Mucosa of descending colon (tissue), 3 donors: Measurements from ENCODE around the gene SUGP1. TPM values are rescaled to one million over a fixed set of nuclear protein-coding genes. Genes with fewer than 3 reads are reported as not detected.

Source experiments
- ATAC-seq: fragments of 200-7000 bp; cut with Tn5 transposase; one replicate; pipeline ENCODE4 v1.9.1; 2020; ENCODE audit warnings: mild to moderate bottlenecking, moderate library complexity
- DNase-seq, 3 donors: peaks; one replicate each; pipeline ENCODE4 v3.0.0-alpha.2; 2020
- H3K36me3 ChIP-seq: fragments of 200-600 bp; one replicate; pipeline ENCODE4 v1.8.0; 2021; ENCODE audit warnings: low read depth, mild to moderate bottlenecking
- H3K4me1 ChIP-seq: fragments of 200-600 bp; one replicate; pipeline ENCODE4 v1.8.0; 2021; ENCODE audit warnings: low read depth, mild to moderate bottlenecking
- H3K4me3 ChIP-seq: fragments of 200-600 bp; one replicate; pipeline ENCODE4 v1.8.0; 2021; ENCODE audit warnings: mild to moderate bottlenecking
- H3K9me3 ChIP-seq: fragments of 200-600 bp; one replicate; pipeline ENCODE4 v1.8.0; 2021; ENCODE audit warnings: mild to moderate bottlenecking
- intact Hi-C, 2 donors: fragments of 100-400 bp; cut with DNase I in 1 of 2; cut with micrococcal nuclease in 1 of 2; formaldehyde crosslinking; loops; one replicate each; pipeline versions ENCODE4 v1.11.0 to v1.11.1; 2022; cut with DNase I, micrococcal nuclease
- total RNA-seq, 3 donors: library from RNA; stranded (reverse); fragmentation: NEBNext Ultra II Directional in 2 of 3; extraction: Animal tissue kit (Norgen Biotek cat#: 25700) in 2 of 3; gene quantifications; one replicate each; pipeline versions ENCODE4 v1.2.1 to v1.2.4, GENCODE V29; 2021 to 2023
- TF ChIP-seq, protein P1 (sequence below): fragments of 200-600 bp; IDR thresholded peaks from one replicate; pipeline ENCODE4 v1.8.0; 2022; ENCODE audit warnings: antibody characterized with exemption, mild to moderate bottlenecking
- donor health status: DM: no; HTN: no; CAD: no; lungs with moderate emphysema.
- donor health status: DM: no; HTN: no; CAD: no.
- donor health status: DM: no; HTN: yes; CAD: no.

Gene SUGP1
- total RNA-seq, 3 donors from 2014 or later, result 41.0 to 46.7 (median 45.9) TPM

DNA sequence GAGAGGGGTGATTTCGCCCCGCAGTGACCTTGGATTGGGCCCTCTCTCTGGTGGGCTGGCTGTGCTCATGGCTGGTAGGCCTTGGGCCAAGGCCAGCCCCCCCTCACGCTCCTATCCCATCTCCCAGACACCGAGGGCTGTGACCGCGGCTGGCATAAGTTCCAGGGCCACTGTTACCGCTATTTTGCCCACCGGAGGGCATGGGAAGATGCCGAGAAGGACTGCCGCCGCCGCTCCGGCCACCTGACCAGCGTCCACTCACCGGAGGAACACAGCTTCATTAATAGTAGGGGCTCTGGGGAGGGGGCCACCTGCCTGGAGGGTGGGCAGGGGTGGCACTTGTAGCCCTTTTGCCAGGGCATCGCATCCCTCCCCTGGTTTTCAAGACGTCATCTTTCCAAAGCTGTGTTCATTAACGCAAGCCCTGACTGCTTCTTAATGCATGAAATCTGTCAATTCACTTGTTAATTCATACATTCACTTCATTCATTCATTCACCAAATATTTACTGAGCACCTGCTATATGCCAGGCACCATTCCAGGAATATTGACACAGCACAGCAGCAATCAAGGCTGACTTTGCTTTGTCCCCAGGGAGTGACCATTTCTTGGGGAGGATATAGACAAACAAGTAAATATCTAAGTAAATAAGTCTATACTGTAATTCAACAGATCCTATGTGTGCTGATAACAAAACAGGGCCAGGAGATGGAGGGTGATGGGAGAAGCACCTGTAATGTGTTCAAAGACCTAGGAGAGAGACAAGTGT lies 82.0 kb downstream of the SUGP1 start:
- Histone ChIP-seq H3K36me3 (no peaks in the 10 kb centered on the region), H3K4me1 (no peaks in the 10 kb centered on the region), H3K4me3 (no peak overlapping the region), H3K9me3 (peaks cover 27% of the 10 kb centered on the region)
- DNase-seq (no peak), ATAC-seq (no peak)
- intact Hi-C loops, result no loop called here
- TF ChIP-seq, protein P1, sequence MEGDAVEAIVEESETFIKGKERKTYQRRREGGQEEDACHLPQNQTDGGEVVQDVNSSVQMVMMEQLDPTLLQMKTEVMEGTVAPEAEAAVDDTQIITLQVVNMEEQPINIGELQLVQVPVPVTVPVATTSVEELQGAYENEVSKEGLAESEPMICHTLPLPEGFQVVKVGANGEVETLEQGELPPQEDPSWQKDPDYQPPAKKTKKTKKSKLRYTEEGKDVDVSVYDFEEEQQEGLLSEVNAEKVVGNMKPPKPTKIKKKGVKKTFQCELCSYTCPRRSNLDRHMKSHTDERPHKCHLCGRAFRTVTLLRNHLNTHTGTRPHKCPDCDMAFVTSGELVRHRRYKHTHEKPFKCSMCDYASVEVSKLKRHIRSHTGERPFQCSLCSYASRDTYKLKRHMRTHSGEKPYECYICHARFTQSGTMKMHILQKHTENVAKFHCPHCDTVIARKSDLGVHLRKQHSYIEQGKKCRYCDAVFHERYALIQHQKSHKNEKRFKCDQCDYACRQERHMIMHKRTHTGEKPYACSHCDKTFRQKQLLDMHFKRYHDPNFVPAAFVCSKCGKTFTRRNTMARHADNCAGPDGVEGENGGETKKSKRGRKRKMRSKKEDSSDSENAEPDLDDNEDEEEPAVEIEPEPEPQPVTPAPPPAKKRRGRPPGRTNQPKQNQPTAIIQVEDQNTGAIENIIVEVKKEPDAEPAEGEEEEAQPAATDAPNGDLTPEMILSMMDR, result no peak

DNA sequence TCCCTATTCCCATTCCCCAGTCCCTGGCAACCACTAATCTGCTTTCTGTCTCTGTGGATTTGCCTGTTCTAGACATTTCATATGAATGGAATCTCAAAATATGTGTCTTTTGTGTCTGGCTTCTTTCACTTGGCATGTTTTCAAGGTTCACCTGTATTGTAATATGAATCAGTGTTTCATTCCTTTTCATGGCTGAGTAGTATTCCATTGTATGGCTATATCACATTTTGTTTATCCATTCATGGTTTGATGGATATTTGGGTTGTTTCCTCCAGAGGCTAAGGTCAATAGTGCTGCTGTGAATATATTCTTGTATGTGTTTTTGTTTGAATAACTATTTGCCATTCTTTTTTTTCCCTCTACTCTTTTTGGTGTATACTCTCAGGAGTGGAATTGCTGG lies 84.1 kb downstream of the SUGP1 start:
- TF ChIP-seq, protein P1, result no peak
- Histone ChIP-seq H3K4me3 (no peak overlapping the region), H3K36me3 (no peaks in the 10 kb centered on the region), H3K9me3 (peaks cover 27% of the 10 kb centered on the region), H3K4me1 (no peaks in the 10 kb centered on the region)
- intact Hi-C loops, result no loop called here
- ATAC-seq, result no peak
- no peak for DNase-seq

DNA sequence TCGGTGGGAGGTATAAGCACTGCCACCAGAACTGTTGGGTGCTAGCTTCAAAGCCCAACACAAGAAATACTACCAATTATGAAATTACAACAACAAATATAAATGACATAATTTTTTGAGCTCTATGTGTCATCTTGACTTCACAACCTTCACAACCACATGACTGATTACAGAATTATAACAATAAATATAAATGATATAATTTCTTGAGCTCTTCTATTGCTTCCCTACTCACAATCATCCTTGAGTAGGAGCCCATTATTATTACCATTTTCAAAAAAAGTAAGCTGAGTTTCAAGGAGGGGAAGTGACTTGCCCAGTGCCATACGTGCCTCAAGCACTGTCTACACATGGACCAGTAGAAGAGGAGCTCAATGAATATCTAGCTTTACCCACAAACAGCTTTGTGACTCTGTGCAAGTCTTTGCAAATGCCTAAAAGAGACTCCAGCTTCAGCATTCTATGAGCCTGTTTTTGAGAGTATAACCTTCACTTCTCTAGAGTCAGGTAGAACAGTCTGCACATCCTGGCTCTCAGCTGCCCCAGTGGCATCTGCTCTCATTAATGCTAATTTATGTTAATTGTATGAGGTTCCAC lies 86.0 kb downstream of the SUGP1 start:
- TF ChIP-seq, protein P1, result no peak
- Histone ChIP-seq H3K4me1 (no peaks in the 10 kb centered on the region), H3K4me3 (no peak overlapping the region), H3K36me3 (no peaks in the 10 kb centered on the region), H3K9me3 (peaks cover 27% of the 10 kb centered on the region)
- intact Hi-C loops, result no loop called here
- ATAC-seq (no peak), DNase-seq (no peak)

DNA sequence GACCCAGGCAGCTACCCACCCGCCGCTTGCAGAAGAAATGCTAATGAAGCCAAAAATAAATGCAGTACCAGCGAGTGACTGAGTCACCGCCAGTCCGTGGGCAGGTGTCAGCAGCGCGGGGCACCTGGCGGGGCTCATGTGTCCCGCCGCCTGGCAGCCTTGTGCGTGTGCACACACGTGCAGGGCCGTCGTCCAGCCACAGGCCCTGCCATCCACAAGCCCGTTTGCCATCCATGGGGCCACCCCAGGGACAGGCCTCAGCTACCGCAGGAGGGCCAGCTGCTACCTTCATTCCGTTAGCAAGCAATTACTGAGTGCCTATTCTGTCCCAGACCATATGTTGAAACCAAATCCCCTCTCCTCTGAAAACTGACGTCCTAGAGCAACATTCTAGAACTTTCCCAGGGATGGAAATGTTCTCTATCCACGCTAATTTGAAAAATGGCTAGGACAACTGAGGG lies 88.0 kb downstream of the SUGP1 start:
- no peak for ATAC-seq
- DNase-seq, result no peak
- Histone ChIP-seq H3K4me3 (no peak overlapping the region), H3K36me3 (no peaks in the 10 kb centered on the region), H3K4me1 (no peaks in the 10 kb centered on the region), H3K9me3 (peaks cover 27% of the 10 kb centered on the region)
- intact Hi-C loops, result no loop called here
- TF ChIP-seq, protein P1, result no peak

DNA sequence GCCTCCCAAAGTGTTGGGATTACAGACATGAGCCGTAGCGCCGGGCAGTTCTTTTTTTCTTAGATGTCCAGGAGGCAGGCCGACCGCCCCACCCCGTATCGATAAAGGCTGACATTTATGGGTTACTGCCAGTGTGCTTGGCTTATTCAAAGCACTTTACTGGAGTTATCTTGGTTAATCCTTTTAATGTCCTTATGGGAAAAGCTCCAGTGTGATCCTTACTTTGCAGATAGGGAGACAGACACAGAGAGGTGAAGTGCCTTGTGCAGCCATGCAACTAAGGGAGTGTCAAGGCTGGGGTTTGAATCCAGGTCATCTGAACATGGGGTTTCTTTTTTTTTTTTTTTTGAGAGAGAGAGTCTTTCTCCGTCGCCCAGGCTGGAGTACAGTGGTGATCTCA lies 89.3 kb downstream of the SUGP1 start:
- no peak overlapping the region for H3K4me3 ChIP-seq
- TF ChIP-seq, protein P1, result no peak
- H3K36me3 ChIP-seq, result no peaks in the 10 kb centered on the region
- H3K4me1 ChIP-seq, result no peaks in the 10 kb centered on the region
- DNase-seq, result no peak
- intact Hi-C loops, result no loop called here
- H3K9me3 ChIP-seq, result peaks cover 23% of the 10 kb centered on the region
- no peak for ATAC-seq
